ENCODE measurements around the gene SLC25A2.

DNA sequence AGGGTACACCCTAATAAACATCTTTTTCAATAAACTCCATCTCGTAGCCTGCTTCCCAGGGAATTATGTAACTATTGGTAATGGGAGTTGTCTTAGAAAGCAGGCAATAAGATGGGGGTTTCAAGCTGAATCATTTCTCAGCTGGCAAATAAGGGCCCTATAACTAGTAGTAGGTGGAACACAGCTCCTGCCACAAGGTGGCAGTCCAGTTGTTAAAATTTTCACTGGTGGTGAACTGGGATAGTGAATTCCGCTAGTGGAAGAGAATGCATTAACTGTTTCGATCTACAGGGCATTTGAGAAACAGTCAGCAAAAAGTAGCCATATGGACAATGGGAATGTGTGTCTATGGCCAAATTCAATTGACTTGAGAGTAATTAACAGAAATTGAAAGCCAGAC, 30.9 kb downstream of the SLC25A2 start:
- TF ChIP-seq, protein P1, sequence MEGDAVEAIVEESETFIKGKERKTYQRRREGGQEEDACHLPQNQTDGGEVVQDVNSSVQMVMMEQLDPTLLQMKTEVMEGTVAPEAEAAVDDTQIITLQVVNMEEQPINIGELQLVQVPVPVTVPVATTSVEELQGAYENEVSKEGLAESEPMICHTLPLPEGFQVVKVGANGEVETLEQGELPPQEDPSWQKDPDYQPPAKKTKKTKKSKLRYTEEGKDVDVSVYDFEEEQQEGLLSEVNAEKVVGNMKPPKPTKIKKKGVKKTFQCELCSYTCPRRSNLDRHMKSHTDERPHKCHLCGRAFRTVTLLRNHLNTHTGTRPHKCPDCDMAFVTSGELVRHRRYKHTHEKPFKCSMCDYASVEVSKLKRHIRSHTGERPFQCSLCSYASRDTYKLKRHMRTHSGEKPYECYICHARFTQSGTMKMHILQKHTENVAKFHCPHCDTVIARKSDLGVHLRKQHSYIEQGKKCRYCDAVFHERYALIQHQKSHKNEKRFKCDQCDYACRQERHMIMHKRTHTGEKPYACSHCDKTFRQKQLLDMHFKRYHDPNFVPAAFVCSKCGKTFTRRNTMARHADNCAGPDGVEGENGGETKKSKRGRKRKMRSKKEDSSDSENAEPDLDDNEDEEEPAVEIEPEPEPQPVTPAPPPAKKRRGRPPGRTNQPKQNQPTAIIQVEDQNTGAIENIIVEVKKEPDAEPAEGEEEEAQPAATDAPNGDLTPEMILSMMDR (conservative IDR thresholded peaks at IDR 0.05; ENCODE audit: low read depth, low read length): 0 out of 2 replicates have a peak, but pooled peaks have one; percentile 26
- no peak for TF ChIP-seq EZH2 (IDR thresholded peaks at IDR 0.05; ENCODE audit: borderline replicate concordance, low read depth, low read length, poor library complexity, severe bottlenecking)

Data from A673 (cell line).